Measurements from ENCODE around the gene OGFOD1. TPM values are rescaled to one million over a fixed set of nuclear protein-coding genes. Genes with fewer than 3 reads are reported as not detected.
A peak's percentile ranks its signal among the peaks of the same experiment; 100 is the strongest.

OGFOD1 gene
- total RNA-seq, 2 donors from 2014 or later, result 33.8 to 35.2 TPM

DNA sequence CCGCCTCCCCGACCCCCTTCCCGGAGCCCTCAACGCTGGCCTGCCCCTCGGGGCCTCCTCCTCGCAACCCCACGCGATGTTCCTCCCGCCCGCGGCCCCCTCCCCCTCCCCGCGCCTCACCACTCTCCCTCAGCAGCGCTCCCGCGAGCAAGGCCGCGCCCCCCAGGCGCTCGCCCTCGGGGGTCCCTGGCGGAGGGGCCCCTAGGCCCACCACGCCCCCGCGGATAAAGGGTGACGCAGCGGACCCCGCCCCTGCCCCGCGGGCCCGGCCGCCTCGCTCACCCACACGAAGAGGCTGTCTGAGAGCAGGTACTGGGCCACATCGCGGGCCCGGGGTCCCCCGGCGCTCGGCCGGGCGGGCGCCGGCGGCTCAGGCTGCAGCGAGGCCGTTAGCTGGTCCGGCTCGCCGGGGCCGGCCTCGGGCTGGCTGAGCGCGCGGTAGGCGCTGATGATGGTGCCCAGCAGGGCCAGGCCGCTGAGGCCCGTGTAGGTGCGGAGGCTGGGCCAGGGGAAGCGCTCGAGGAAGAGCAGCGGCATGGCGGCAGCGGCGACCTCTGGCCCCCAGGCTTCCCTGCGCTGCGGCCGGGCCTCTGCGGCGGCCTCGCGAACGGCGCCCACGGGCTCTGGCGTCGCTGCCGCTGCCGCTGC lies 26.4 kb upstream of the OGFOD1 start:
- DNase-seq (ENCODE audit: low spot score), result peak; percentile 85
- intact Hi-C loops (cut with DNase I), result no loop called here

DNA sequence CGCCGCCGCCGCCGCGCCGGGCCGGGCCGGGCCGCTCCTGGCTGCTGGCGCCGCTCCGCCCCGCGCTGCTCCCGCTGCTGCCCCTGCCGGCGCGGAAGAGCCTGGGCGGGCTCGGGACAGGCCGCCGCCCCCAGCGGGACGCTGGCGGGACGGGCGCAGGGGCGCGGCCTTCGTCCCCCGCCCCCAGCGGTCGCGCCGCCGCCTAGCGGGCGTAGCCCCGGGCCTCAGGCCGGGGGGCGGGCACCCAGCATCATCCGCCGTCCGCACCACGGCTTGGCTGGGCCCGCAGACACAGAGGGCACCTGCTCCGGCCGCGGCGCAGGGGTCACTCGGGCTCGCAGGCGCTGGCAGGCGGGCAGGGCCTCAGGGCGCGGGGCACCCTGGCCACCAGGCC lies 25.9 kb upstream of the OGFOD1 start, which contains the start of gene AMFR:
AMFR (minus strand) TSS at position 107 of the 394 bp plus-strand sequence. CDS start 218 bp downstream, outside the sequence.
- DNase-seq (ENCODE audit: low spot score), result peak; percentile 89
- intact Hi-C loops (cut with DNase I), result no loop called here

DNA sequence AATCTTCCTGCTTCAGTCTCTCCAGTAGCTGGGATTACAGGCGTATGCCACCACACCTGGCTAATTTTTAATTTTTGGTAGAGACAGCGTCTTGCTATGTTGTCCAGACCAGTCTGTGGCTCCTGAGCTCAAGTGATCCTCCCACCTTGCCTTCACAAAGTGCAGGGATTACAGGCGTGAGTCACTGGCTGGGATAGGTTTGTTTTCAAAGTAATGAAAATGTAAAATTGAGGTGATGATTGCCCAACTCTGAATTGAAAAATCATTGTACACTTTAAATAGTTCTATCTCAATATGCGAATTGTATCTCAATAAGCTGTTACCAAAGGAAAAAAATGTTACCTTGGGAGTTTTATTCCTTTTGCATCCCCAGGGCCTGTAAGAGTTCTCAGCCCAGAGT lies 24.8 kb upstream of the OGFOD1 start:
- no peak for DNase-seq (ENCODE audit: low spot score)
- intact Hi-C loops (cut with DNase I), result no loop called here

DNA sequence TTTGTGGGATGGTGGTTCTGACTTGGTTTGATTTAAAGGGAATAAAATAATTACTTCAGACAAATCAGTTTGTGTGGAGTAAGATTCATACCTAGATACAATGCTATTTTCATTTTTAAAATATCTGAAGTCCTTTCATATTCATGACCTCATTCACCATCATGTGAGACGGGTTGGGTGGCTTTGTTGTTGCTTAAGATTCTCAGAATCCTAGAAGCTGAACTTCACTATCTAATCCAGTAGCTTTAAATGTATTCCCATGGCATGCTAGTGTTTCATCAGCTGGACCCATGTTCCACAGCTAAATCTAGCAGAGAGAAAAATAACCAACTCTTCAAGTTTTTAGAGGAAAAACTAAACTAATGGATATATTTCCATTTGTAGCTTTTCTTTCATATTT lies 23.3 kb upstream of the OGFOD1 start:
- intact Hi-C loops (cut with DNase I), result no loop called here
- DNase-seq (ENCODE audit: low spot score), result no peak

DNA sequence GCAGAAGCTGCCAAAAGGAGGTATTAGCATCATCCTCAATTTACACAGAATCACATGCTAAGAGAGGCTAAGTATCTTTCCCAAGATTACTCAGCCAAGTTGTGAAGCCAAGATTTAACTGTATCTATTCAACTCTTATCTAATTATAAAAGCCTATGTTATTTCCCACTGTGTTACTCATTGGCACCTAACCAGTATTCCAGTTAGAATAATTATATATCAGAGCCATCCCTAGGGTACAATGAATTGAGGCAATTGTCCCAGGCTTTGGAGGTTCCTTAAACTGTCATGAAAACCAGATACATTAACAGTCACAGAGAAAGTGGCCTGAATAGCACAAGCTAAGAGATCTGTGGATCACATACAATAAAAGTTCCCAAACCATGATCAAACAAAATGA lies 15.1 kb upstream of the OGFOD1 start:
- DNase-seq (ENCODE audit: low spot score), result no peak
- intact Hi-C loops (cut with DNase I), result no loop called here

DNA sequence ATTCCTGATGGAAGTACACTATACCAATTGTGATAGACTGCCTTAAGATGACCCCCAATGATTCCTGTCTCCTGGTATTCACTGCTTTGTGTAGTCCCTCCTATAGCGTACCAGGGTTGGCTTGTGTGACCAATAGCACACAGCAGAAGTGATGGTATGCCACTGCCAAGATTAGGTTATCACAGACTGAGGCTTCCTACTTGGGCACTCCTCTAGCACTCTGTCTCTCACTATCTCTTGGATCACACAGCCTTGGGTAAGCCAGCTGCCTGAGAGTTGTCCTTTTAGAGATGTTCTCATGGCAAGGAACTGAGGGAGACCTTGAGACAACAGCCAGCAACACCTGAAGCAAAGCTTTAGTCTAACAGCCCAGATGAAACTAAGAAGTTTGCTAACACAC lies 13.3 kb upstream of the OGFOD1 start:
- intact Hi-C loops (cut with DNase I), result no loop called here
- no peak for DNase-seq (ENCODE audit: low spot score)

DNA sequence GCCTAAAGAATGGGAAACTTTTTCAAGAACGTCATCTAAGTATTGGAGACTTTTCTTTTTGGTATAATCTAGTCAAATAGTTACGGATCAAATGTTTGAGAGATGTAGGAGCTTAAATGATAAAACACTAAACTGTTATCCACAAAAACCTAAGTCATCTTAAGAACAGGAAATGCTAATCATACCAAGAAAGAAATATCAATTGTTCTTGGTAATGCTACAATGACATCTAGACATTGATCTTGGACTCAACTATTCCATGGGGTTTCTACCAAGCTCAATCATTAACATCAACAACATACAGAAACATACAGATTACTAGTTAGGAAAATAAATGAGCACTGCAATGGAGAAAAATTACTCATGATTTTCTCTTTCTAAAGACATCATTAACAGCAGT lies 4.1 kb upstream of the OGFOD1 start:
- DNase-seq (ENCODE audit: low spot score), result no peak
- intact Hi-C loops (cut with DNase I), result no loop called here

DNA sequence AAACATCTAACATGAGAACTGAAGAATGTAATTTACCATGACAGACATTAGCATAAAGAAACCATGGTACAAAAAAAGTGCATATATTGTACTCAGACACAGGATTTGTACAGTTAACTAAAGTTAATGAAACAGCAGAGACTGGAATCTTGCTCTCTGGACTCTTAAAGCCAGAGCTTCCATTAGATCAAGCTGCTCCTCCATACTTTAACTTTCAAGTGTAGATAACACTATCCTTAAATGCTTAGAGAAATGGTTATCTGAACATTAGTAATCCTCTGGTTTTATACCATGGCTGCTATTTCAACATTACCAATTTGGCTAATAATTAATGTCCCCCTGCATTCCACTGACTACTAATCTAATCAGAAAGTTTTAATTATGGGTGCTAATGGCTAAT lies 3.3 kb upstream of the OGFOD1 start:
- no peak for DNase-seq (ENCODE audit: low spot score)
- intact Hi-C loops (cut with DNase I), result no loop called here

DNA sequence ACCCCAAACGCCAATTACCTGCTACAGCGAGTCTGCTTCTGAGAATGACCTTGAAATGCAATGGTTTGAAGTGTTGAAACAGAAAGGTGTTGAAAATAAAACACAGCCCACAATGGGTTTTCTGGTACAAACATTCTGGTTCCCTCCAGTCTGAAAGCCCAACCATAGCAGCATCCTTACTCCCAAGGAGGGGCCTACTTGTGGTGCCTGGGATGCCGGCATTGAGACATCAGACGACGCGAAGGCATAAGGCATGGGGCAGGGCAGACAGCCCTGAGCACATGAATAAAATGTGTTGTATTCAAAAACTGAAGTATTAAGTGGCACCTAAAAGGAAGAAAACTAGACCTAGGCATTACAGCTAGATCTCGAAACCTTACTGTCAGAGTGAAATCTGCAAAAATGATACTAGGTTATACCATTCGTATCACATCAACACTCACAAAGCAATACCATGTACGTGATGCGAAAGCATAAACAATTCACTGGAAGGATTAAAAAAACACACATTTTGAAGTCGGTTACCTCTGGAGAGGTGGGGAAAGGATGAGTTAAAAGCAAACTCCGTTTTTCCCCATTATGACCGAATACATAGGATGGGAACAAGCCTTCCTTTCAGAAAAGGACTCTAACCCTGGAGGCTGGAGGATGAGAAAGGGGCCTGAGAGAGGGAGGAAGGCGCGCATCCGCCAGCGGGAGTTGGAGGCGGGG lies 924 bp upstream of the OGFOD1 start:
- DNase-seq (ENCODE audit: low spot score), result no peak
- intact Hi-C loops (cut with DNase I), result no loop called here

DNA sequence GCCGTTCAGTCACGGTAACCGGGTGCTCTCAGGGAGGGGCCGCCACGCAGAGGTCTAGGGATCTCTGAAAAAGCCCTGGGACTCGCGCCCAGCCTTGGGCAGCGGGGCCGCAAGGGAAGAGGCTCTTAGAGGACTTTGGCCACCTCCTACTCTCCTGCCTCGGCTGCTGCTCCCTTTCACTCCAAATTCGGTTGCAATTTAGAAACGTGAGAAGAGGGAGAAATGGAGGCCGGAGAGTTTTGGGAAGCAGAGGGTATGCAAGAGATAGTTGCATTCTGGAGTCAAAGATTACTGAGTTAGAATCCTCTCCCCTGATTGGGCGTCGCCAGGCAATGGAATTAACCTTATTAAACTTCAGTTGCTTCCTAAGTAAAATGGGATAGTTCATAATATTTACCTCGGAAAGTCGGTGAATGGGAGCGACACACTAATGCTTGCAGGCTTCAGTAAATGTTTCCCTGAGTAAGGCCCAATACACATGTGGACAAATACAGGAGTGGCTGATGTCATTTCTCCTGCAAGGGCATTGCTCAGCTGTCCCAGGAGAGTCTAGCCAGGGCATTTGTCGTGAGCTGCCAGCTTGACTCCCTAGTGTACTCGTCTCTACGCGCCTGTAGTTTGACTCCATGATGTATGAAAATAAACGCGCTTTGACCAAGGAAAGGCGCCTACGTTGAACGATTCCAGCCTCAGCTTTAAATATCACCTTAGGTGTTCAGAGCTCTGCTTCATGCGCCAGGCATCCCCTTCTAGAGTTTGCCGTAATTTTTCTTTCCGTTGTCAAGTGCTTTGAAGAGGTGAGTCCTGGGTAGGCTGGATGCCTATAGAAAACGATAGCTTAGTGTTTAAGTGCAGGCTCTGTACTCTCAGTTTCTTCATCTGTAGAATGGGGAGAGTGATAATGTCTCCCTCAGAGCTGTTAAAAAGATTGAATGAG lies 667 bp downstream of the OGFOD1 start:
- intact Hi-C loops (cut with DNase I), result no loop called here
- no peak for DNase-seq (ENCODE audit: low spot score)

DNA sequence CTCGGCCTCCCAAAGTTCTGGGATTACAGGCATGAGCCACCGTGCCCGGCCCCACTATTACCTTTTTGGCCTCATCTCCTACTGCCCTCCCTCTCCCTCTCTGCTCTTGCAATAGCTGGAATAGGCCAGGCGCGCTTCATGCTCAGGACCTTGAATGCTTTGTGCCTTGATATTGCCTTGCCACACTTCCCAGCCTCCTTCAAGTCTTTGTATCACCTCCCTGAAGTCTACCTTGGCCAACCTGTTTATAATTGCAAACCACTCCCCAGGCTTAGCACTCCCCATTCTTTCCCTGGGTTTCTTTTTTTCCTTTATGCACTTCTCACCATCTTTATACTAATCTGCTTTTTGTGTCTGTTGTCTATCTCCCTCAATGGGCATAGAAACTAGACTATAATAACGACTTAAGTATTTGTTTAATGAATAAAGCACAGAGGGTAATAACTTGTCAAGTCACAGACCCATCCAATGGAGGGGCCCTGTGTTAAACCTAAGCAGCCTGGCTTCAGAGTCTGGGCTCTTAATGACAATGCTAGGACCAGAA lies 6.6 kb downstream of the OGFOD1 start:
- intact Hi-C loops (cut with DNase I), result no loop called here
- no peak for DNase-seq (ENCODE audit: low spot score)

DNA sequence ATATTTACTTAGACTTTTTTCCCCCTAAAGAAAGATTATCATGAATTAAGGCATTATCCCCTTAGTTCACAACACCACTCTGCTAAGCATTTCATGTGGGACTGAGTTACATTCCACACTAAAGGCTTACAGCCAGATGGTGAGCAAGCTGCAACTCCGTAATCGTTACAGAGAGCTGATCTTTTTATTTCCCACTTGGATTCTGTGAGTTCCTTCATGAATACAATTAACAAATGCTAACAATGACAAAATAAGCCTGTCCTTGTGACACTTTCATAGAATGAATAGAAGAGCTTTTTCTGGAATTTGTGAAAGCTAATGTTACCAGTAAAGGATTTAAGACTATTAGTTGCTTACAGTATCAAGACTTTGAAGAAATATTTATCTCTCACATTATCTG lies 8.7 kb downstream of the OGFOD1 start:
- intact Hi-C loops (cut with DNase I), result no loop called here
- DNase-seq (ENCODE audit: low spot score), result no peak

DNA sequence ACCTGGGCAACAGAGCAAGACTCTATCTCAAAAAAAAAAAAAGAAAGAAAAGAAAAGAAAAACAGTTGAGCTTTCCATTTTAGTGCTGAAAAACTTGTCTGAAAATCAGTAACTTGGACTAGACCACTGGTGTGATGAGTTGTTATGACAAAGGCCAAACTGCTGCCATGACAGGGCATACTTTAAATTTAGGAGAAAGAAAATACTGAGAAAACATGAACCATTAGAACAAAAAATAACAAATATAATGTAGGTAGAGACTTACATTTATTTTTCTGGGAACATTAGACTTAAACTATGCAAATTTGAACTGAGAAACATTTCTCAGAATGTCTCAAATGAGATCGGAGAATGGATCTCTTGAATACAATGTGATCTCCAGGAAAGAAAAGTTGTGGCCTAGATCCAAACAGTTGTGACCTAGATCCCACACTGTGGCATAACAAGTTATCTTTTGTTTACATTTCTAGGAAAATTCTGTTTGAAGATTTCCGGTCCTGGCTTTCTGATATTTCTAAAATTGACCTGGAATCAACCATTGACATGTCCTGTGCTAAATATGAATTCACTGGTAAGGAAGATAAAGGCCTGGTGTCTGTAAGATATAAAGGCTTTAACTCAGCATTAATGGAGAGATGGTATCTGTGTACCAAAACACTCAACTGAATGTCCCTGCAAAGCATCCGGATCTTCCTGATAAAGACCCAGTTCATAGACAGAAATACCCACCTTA lies 10.9 kb downstream of the OGFOD1 start:
- intact Hi-C loops (cut with DNase I), result no loop called here
- no peak for DNase-seq (ENCODE audit: low spot score)

DNA sequence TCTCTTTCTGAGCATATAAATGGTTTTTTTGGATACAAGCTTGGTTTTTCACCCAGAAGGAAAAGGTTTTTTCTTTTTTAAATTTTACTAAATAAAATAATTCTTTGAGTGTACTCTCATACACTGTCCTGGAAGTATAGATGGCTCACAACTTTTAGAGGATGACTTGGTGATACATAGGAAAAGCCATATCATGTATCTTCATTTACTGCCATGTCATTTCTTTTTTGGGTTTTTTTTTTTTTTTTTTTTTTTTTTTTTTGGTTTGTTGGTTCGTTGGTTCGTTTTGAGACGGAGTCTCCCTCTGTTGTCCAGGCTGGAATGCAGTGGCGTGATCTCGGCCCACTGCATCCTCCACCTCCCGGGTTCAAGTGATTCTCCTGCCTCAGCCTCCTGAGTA lies 11.8 kb downstream of the OGFOD1 start:
- intact Hi-C loops (cut with DNase I), result no loop called here
- no peak for DNase-seq (ENCODE audit: low spot score)

DNA sequence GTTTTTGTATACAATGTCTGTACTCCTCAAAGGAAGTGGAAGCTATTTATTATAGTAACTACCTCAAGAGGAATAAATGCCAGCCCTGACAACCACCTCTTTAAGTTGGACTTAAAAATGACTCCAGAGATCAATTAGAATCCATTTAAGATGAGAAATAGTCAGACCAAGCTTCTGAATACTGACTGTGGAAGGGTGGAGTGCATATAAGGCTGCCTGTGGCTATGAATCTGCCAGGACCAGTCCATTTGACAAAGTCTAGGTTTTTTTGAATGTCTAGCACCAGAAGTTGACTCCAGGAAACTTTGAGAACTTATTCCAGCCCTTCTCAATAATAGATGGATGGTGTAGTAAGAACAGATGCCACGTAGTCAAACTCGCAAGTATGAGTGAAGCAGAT lies 15.0 kb downstream of the OGFOD1 start:
- intact Hi-C loops (cut with DNase I), result loop anchor here in 1 of 2 donors (5.0 kb wide), 1 partner anchor 479 kb away; no protein-coding TSS in a partner anchor

DNA sequence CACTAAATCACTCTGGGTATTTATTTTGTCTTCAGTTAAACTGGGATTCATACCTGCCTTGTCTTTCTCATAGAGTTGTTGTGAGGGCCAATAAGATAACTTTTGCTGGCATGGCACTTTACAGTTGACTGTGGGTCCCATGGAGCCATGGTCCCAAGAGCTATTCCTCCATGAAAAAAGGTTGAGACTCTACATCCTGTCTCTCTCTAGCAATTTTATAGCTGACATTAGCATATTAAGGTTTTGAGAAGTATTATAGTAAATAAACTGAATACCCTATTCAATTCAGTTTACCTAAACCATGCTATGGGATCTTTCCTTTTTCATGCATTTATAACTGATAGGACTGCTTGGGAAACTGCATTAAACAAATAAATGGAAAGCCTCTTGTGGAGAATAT lies 17.4 kb downstream of the OGFOD1 start:
- no peak for DNase-seq (ENCODE audit: low spot score)
- intact Hi-C loops (cut with DNase I), result loop anchor here in 1 of 2 donors (5.0 kb wide), 1 partner anchor 481 kb away; no protein-coding TSS in a partner anchor

More for the DNA sequence above, 15.0 kb downstream of the OGFOD1 start:
- no peak for DNase-seq (ENCODE audit: low spot score)

DNA sequence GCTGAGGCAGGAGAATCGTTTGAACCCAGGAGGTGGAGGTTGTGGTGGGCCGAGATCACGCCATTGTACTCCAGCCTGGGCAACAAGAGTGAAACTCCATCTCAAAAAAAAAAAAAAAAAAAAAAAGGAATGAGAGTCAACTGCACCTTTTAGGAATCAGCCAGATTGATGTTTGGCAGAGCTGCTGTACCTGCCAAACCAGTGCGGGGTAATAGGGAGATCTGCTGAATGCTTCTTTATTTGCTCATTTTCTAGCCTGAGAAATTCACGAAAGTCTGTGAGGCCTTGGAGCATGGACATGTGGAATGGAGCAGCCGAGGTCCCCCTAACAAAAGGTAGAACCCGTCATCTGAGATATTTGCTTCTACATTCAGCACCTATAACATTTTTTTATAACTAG lies 18.4 kb downstream of the OGFOD1 start:
- intact Hi-C loops (cut with DNase I), result loop anchor here in 1 of 2 donors (5.0 kb wide), 1 partner anchor 482 kb away; no protein-coding TSS in a partner anchor

DNA sequence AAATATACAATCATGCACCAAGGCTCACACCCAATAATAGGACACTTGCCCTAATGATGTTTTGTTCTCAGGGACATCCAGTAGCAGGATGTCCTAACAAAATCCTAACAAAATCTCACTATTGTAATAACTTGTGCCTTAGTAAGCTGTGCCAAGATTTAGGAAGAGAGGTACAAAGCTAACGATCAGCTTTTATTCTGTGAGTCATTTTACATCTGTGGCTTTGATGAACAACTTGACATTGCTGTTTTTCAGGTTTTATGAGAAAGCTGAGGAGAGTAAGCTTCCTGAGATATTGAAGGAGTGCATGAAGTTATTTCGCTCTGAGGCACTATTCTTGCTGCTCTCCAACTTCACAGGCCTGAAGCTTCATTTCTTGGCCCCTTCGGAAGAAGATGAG lies 18.9 kb downstream of the OGFOD1 start:
- DNase-seq (ENCODE audit: low spot score), result no peak
- intact Hi-C loops (cut with DNase I), result no loop called here

More for the DNA sequence above, 18.4 kb downstream of the OGFOD1 start:
- no peak for DNase-seq (ENCODE audit: low spot score)

DNA sequence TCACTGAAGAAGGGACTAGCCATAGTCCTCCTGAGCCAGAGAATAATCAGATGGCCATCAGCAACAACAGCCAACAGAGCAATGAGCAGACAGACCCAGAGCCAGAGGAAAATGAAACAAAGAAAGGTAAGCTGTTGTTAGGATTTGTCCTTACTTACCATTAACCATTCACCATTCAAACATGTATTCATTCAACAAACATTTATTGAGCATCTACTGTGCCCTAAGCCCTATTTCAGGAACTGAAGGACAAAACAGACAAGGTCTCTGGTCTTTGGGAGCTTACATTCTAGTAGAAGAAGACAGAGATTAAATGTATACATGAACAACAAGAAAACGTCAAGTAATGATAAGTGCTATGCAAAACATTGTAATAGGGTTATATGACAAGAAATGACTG lies 19.3 kb downstream of the OGFOD1 start:
- intact Hi-C loops (cut with DNase I), result no loop called here
- no peak for DNase-seq (ENCODE audit: low spot score)
